ENCODE data around the gene ADGRD1. TPM values are rescaled to one million over a fixed set of nuclear protein-coding genes. Genes with fewer than 3 reads are reported as not detected.
A peak's percentile ranks its signal among the peaks of the same experiment; 100 is the strongest.

ADGRD1 gene
- polyA plus RNA-seq, 1 of the 3 experiments (the other 2 are of a cell fraction) = not detected

GRCh38 chr12:131116468-131117117, 162.9 kb downstream of the ADGRD1 start:
- no peaks in the 10 kb centered on the region for H3K9me3 ChIP-seq
- no peaks in the 10 kb centered on the region for H4K20me1 ChIP-seq (ENCODE audit: insufficient read depth)
- H3K27me3 ChIP-seq (ENCODE audit: insufficient read depth) = no peaks in the 10 kb centered on the region
- no peak overlapping the region for H3K4me2 ChIP-seq
- H3K36me3 ChIP-seq (replicated peaks in 1 of 2; ENCODE audit: control insufficient read depth in 1 of 2, insufficient read depth in 2 of 2, low read length in 1 of 2) = no peaks in the 10 kb centered on the region
- TF ChIP-seq MXI1 (IDR thresholded peaks at IDR 0.05; ENCODE audit: low read depth, low read length) (no peak), IRF3 (IDR thresholded peaks at IDR 0.05; ENCODE audit: low read depth, low read length) (no peak), USF2 (IDR thresholded peaks at IDR 0.05; ENCODE audit: borderline replicate concordance, low read depth, low read length) (no peak), RAD21 (IDR thresholded peaks at IDR 0.05; ENCODE audit: low read length) (peak; percentile 53), EZH2phosphoT487 (IDR thresholded peaks at IDR 0.05; ENCODE audit: borderline replicate concordance, low read depth) (no peak), FOXM1 (IDR thresholded peaks at IDR 0.05; ENCODE audit: low read depth) (no peak), EP300 (IDR thresholded peaks at IDR 0.05; ENCODE audit: borderline replicate concordance in 1 of 2, low read depth in 1 of 2, low read length in 1 of 2) (no peak), TCF12 (IDR thresholded peaks at IDR 0.05) (no peak), TEAD4 (IDR thresholded peaks at IDR 0.05; ENCODE audit: borderline replicate concordance, insufficient read depth) (no peak), SMC3 (IDR thresholded peaks at IDR 0.05; ENCODE audit: low read depth, low read length) (peak; percentile 21; the same call in 1 of the 2 replicates), USF1 (IDR thresholded peaks at IDR 0.05; ENCODE audit: borderline replicate concordance, low read depth) (no peak), RFX5 (IDR thresholded peaks at IDR 0.05; ENCODE audit: low read length) (no peak), NFIC (IDR thresholded peaks at IDR 0.05; ENCODE audit: borderline replicate concordance) (no peak), ZBTB33 (IDR thresholded peaks at IDR 0.05; ENCODE audit: borderline replicate concordance, low read depth) (no peak), MEF2A (IDR thresholded peaks at IDR 0.05; ENCODE audit: borderline replicate concordance, low read depth) (no peak), ELF1 (IDR thresholded peaks at IDR 0.05) (no peak)
- peaks cover 0 to 29% of the 10 kb centered on the region in 2 experiments; a peak in 2 of 4 replicates for H3K4me1 ChIP-seq (ENCODE audit: control insufficient read depth in 1 of 2, insufficient read depth in 2 of 2, low read depth in 1 of 2, low read length in 1 of 2)
- H3K79me2 ChIP-seq (ENCODE audit: insufficient read depth) = no peaks in the 10 kb centered on the region
- ChIA-PET POLR2A (no interaction called here), CTCF (interaction anchor here (0.9 to 11.0 kb wide), 9 partner anchors 11 to 418 kb away, joined by 3 to 135 read pairs (median 4); no protein-coding TSS in a partner anchor)
- no peaks in the 10 kb centered on the region for H3F3A ChIP-seq (replicated peaks; ENCODE audit: insufficient read depth)
- peak; percentile 66 for DNase-seq
- H3K4me3 ChIP-seq (ENCODE audit: low read depth in 2 of 2, low read length in 1 of 2) = no peak overlapping the region
- H3K9me2 ChIP-seq = no peaks in the 10 kb centered on the region
- no peak overlapping the region for H3K27ac ChIP-seq (ENCODE audit: low read depth in 2 of 2, low read length in 1 of 2)
- H3K9ac ChIP-seq = no peak overlapping the region
- H2AFZ ChIP-seq (ENCODE audit: low read depth) = no peak overlapping the region
- 46% methylated on average over 15 of the region's 15 CpGs for WGBS (ENCODE audit: low lambda C conversion rate)

Measured in SK-N-SH (cell line).